Measurements from ENCODE around the gene DNAJC18.

Gene DNAJC18

DNA sequence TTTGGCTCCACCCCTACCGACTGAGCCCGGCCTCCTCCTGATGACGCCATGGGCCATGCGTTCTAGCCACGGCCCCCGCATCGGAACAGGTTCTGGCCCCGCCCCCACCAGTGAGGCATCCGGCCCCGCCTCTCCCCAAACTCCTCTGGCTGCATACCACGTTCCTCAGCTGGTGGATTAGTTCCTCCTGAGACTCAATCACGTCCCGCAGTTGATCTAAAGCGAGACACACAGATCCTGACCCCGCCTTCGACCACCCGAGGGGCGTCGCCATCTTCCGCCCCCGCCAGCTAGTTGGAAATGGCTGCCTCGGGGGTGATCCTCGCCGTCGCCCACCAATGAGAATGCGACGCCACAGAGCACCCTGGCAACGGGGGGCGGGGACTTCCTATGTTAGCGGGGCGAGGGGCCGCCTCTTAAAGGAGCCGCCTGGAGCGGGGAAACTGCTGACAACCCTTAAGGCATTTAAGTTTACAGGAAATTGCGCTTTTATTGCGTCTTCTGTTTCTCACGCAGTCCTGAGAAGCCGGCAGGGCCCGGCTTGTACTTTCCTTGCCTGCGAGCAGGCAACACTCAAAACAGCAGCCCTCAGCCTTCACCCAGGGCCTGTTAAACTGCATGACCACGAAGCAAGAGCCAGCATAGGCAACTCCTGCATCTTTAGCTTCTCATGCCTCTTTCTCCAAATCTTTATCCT lies 35.4 kb downstream of the DNAJC18 start, which contains the start of gene SPATA24:
TSS of gene SPATA24 (minus strand) at position 303 of the 697 bp plus-strand sequence. CDS start at position 274, 29 bp downstream.
- DNase-seq (ENCODE audit: low read depth, low spot score): peak; percentile 95

DNA sequence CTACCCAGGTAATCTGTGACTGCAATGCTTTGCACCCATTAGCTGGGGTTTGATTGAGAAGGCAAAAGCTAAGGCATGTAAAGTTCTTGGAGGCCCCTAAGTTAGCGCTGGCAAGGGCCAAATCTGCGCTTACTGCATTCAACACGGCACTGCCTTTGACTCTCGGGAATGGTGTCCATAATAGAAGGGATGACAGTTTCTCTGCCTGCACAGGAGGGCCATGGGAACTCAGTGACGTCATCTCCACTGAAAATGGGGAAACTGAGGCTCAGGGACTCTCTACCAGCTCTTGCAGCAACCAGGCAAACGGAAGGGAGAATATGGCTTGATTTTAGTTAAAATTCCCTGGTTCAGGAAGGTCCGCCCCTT lies 35.9 kb downstream of the DNAJC18 start:
- no peak for DNase-seq (ENCODE audit: low read depth, low spot score)

GRCh38 chr5:139402561-139403158 lies 36.7 kb downstream of the DNAJC18 start:
- DNase-seq (ENCODE audit: low read depth, low spot score): no peak

DNA sequence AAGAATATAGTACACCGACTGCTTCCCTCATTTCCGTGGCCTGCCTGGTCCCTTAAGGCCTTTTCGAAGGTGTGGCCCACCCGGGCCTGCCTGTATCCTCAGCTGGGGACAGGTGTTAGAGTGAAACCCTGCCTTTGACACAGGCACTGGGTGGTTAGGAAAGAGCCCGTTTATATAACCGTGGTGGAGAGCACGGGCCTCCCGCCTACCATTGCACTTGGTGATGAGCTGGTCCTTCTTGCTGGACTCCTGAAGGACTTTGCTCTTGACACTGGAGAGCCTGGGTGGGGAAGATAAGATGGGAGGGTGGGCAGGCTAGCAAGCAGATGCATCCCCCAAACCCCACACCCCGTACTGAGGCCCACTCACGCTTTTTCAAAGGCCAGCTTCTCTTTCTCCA lies 37.8 kb downstream of the DNAJC18 start:
- no peak for DNase-seq (ENCODE audit: low read depth, low spot score)

DNA sequence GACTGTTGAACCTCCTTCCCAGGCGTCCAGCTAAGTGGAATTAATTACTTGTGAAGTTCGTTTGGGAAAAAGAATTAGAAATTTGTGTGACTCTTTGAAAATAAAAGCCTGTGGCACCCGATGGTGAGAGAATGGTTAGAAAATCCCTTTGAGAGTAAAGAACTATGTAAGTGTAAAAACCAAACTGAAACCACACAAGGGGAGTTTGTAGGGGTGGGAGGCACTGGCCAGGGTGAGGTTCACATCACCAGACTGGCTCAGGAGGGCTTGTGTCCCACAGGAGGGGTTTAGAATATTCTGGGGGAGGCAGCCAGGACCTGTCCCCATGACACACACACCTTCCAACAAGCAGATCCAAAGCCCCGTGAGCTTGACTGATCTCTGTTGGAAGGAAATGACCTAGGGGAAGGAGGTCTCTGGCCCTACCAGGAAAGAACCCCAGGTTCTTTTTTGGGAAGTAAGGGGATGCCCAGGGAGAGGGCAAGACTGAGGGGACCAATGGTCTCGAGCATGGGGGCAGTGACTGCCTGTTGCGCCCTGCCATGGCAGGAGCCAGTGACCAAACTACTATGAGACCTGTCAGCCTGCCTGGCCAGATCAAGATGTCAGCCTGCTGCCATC lies 39.7 kb downstream of the DNAJC18 start:
- DNase-seq (ENCODE audit: low read depth, low spot score): no peak

GRCh38 chr5:139397921-139398320 lies 41.4 kb downstream of the DNAJC18 start:
- DNase-seq (ENCODE audit: low read depth, low spot score): no peak

GRCh38 chr5:139396691-139397090 lies 42.6 kb downstream of the DNAJC18 start:
- DNase-seq (ENCODE audit: low read depth, low spot score): no peak

DNA sequence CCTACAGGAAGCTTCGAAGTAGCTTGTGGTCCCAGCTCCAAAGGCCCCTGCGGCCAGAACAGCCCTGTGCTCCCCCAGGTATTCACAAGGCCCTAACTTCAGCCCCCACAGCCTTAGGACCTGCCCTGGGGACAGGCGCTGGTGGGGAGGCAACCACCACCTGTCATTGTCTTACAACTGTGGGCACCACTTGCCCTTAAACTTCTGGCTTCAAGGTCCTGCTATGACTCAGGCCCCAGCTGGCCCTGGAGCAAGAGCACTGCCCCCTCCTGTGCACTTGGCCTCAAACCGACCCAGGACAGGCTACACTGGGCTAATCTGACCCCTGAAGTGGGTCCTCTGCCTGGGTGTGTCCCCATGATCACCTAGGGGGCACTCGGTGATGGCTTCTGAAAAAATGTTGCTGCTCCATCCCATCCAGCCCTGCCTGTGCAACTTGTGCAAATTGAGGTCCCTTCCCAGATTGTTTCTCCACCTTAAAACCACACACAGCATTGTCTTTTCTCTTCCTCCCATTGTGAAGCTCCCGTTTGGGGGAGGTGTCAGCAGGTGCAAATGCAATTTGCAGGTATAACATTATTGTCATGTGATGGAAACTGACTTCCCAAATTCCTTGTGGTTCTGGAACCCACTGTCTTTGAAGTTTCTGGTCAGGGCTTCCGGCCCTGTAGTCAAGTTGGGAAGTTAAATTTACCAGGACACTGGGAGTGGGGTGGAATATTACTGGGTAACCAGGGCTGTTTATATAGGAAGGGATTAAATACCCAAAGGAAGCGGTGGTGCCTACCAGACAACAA lies 43.3 kb downstream of the DNAJC18 start:
- no peak for DNase-seq (ENCODE audit: low read depth, low spot score)

- no peak for DNase-seq (ENCODE audit: low read depth, low spot score)
Measured at GRCh38 chr5:139394654-139395566, 44.4 kb downstream of the DNAJC18 start, which contains the start of gene PROB1. TSS of gene PROB1 (minus strand) at chr5:139395104. CDS start at chr5:139395081, 23 bp downstream.

DNA sequence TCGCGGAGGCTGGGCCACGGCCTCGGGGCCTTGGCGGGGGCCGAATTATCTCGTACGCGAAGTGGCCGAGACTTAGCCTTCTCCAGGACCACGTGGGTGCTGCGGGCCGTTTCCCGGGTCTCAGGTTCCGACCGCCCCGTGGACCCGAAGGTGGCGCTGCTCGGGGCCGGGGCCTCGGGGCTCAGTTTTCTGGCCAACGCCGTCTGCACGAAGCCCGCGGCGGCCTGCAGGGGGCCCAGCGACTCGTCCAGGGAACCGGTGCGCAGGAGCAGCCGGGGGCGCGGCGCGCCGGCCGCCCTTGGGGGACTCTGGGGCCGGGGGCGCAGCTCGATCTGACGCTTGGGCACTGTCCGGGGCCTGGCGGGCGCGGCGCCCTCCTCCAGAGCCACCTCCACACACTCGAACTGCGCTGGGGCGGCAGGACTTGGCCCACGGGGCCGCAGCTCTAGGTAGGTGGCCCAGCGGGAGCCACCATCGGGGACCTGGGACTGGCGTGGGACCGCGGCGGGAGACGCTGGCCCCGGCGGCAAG lies 45.1 kb downstream of the DNAJC18 start:
- no peak for DNase-seq (ENCODE audit: low read depth, low spot score)

DNA sequence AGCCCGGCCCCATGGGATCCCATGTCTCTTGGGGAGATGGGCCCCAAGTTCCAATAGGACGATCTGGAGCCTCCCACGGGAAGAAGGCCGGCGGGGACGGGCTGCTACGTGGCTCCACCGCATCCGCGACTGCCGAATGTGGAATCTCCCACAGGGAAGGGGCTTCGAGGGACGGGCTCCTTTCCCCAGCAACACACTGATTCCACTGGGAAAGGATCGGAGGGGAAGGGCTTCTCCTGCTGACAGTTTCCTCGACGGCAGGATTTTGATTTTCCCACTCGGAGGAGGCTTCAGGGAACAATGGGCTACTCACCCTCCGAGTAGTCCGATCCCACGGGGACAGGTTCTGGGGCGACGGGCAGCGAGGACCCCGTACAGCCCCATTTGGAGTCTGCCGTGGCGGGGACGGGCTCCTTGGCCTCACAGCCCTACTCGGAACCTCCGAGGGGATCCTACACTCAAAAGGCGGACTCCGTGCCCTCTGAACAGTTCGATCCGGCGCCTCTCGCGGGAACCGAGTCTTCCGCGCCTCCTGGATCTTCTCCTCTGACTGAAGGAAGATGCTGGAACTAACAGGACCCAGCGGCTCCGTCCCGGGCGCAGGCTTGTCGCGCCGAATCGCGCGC lies 45.7 kb downstream of the DNAJC18 start:
- no peak for DNase-seq (ENCODE audit: low read depth, low spot score)

- no peak for DNase-seq (ENCODE audit: low read depth, low spot score)
Measured at GRCh38 chr5:139392678-139393496, 46.4 kb downstream of the DNAJC18 start.

- DNase-seq (ENCODE audit: low read depth, low spot score): no peak
Measured at GRCh38 chr5:139392324-139392677, 47.0 kb downstream of the DNAJC18 start.

DNA sequence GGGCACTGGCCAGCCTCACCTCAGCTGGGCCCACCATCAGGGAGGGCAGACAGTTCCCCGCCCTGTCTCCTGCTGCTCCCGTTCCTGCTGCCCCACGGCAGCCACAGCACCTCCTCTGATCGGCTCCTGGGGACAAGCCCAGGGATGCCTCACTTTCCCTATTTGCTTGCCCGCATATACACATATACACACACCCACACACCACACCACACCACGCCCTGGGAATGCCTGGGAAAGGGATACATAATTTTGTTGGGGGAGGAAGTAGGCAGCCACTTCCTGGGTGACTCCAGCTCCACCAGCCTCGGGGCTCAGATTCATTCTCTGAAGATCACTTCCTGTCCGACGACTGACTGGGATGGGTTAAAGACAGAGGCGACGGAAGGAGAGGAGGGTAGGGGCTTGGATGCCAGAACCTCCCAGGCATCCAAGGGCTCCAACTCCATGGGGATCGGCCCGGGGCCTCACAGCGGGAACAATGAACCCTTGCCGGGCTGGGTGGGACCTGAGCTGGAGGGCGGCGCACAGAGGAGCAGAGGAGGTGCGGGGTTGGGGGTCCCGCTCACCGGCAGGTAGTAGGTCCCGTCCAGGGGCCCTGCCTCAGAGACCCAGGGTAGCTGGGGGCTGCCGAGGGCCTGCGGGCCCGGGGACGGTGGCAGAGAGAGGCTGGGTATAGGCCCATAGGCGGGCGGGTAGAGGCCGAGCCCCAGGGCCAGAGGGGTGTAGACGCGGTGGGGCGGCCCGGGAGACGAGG lies 47.6 kb downstream of the DNAJC18 start:
- no peak for DNase-seq (ENCODE audit: low read depth, low spot score)

GRCh38 chr5:139390639-139391569 lies 48.4 kb downstream of the DNAJC18 start:
- DNase-seq (ENCODE audit: low read depth, low spot score): no peak

GRCh38 chr5:139389701-139390638 lies 49.4 kb downstream of the DNAJC18 start, which contains the start of gene MZB1:
TSS of gene MZB1 (minus strand) at chr5:139389913. CDS start at chr5:139389856, 57 bp downstream.
- no peak for DNase-seq (ENCODE audit: low read depth, low spot score)
